WTC11 (cell line): ENCODE measurements around the gene ARHGAP19.

Experiments used
- CBFB ChIP-seq: sonication (generic); formaldehyde crosslinking; IDR thresholded peaks from 2 replicates; pipeline ENCODE4 v1.8.1; 2022; ENCODE audit warnings: mild to moderate bottlenecking, low read depth, missing genetic modification reagents
- ERG ChIP-seq: fragments of 250-450 bp; sonication (Bioruptor Pico); IDR thresholded peaks from 2 replicates; pipeline ENCODE4 v1.8.0; 2021; ENCODE audit warnings: mild to moderate bottlenecking
- ESRRA ChIP-seq: sonication (generic); formaldehyde crosslinking; IDR thresholded peaks from 2 replicates; pipeline ENCODE4 v1.8.1; 2022; ENCODE audit warnings: mild to moderate bottlenecking, missing genetic modification reagents, borderline replicate concordance
- ETV6 ChIP-seq: sonication (generic); formaldehyde crosslinking; IDR thresholded peaks from 2 replicates; pipeline ENCODE4 v1.8.1; 2022; ENCODE audit warnings: mild to moderate bottlenecking, missing genetic modification reagents
- JUN ChIP-seq: sonication (generic); formaldehyde crosslinking; IDR thresholded peaks from 2 replicates; pipeline ENCODE4 v1.8.0; 2023; ENCODE audit warnings: mild to moderate bottlenecking, missing genetic modification reagents
- NFE2L1 ChIP-seq: sonication (generic); formaldehyde crosslinking; IDR thresholded peaks from 2 replicates; pipeline ENCODE4 v1.8.1; 2023; ENCODE audit warnings: missing genetic modification reagents
- NFYB ChIP-seq: sonication (generic); formaldehyde crosslinking; conservative IDR thresholded peaks from 2 replicates; pipeline ENCODE4 v1.8.0; 2022; ENCODE audit warnings: low read depth, missing genetic modification reagents
- TCF7 ChIP-seq: sonication (generic); formaldehyde crosslinking; IDR thresholded peaks from 2 replicates; pipeline ENCODE4 v1.8.0; 2022; ENCODE audit warnings: mild to moderate bottlenecking, low read depth, missing genetic modification reagents, moderate library complexity
- TF ChIP-seq, protein P1 (sequence below): fragments of 200-600 bp; IDR thresholded peaks from 2 replicates; pipeline ENCODE4 v1.8.0; 2022; ENCODE audit warnings: antibody characterized with exemption
- TF ChIP-seq, protein P2 (sequence below): fragments of 250-450 bp; sonication (Bioruptor Pico); IDR thresholded peaks from 2 replicates; pipeline ENCODE4 v1.9.0; 2021; ENCODE audit warnings: mild to moderate bottlenecking, borderline replicate concordance
- TF ChIP-seq, protein P3 (sequence below): sonication (generic); formaldehyde crosslinking; IDR thresholded peaks from 2 replicates; pipeline ENCODE4 v1.8.1; 2023; ENCODE audit warnings: mild to moderate bottlenecking, missing genetic modification reagents, moderate library complexity
- TF ChIP-seq, protein P4 (sequence below): sonication (generic); formaldehyde crosslinking; conservative IDR thresholded peaks from 2 replicates; pipeline ENCODE4 v1.8.1; 2022; ENCODE audit warnings: mild to moderate bottlenecking, missing genetic modification reagents

GRCh38 chr10:97320480-97321031, 28.1 kb upstream of the ARHGAP19 start:
- TF ChIP-seq, protein P1, sequence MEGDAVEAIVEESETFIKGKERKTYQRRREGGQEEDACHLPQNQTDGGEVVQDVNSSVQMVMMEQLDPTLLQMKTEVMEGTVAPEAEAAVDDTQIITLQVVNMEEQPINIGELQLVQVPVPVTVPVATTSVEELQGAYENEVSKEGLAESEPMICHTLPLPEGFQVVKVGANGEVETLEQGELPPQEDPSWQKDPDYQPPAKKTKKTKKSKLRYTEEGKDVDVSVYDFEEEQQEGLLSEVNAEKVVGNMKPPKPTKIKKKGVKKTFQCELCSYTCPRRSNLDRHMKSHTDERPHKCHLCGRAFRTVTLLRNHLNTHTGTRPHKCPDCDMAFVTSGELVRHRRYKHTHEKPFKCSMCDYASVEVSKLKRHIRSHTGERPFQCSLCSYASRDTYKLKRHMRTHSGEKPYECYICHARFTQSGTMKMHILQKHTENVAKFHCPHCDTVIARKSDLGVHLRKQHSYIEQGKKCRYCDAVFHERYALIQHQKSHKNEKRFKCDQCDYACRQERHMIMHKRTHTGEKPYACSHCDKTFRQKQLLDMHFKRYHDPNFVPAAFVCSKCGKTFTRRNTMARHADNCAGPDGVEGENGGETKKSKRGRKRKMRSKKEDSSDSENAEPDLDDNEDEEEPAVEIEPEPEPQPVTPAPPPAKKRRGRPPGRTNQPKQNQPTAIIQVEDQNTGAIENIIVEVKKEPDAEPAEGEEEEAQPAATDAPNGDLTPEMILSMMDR: no peak
- TF ChIP-seq, protein P2, sequence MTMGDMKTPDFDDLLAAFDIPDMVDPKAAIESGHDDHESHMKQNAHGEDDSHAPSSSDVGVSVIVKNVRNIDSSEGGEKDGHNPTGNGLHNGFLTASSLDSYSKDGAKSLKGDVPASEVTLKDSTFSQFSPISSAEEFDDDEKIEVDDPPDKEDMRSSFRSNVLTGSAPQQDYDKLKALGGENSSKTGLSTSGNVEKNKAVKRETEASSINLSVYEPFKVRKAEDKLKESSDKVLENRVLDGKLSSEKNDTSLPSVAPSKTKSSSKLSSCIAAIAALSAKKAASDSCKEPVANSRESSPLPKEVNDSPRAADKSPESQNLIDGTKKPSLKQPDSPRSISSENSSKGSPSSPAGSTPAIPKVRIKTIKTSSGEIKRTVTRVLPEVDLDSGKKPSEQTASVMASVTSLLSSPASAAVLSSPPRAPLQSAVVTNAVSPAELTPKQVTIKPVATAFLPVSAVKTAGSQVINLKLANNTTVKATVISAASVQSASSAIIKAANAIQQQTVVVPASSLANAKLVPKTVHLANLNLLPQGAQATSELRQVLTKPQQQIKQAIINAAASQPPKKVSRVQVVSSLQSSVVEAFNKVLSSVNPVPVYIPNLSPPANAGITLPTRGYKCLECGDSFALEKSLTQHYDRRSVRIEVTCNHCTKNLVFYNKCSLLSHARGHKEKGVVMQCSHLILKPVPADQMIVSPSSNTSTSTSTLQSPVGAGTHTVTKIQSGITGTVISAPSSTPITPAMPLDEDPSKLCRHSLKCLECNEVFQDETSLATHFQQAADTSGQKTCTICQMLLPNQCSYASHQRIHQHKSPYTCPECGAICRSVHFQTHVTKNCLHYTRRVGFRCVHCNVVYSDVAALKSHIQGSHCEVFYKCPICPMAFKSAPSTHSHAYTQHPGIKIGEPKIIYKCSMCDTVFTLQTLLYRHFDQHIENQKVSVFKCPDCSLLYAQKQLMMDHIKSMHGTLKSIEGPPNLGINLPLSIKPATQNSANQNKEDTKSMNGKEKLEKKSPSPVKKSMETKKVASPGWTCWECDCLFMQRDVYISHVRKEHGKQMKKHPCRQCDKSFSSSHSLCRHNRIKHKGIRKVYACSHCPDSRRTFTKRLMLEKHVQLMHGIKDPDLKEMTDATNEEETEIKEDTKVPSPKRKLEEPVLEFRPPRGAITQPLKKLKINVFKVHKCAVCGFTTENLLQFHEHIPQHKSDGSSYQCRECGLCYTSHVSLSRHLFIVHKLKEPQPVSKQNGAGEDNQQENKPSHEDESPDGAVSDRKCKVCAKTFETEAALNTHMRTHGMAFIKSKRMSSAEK (CRISPR knock-in tag): no peak
- TF ChIP-seq ERG (CRISPR knock-in tag): no peak
- TF ChIP-seq, protein P3, sequence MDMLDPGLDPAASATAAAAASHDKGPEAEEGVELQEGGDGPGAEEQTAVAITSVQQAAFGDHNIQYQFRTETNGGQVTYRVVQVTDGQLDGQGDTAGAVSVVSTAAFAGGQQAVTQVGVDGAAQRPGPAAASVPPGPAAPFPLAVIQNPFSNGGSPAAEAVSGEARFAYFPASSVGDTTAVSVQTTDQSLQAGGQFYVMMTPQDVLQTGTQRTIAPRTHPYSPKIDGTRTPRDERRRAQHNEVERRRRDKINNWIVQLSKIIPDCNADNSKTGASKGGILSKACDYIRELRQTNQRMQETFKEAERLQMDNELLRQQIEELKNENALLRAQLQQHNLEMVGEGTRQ (CRISPR knock-in tag): no peak
- TF ChIP-seq, protein P4, sequence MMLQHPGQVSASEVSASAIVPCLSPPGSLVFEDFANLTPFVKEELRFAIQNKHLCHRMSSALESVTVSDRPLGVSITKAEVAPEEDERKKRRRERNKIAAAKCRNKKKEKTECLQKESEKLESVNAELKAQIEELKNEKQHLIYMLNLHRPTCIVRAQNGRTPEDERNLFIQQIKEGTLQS: no peak
- TF ChIP-seq ESRRA (CRISPR knock-in tag): no peak
- no peak for TF ChIP-seq JUN (CRISPR knock-in tag)
- TF ChIP-seq TCF7: no peak
- no peak for TF ChIP-seq CBFB
- TF ChIP-seq ETV6 (CRISPR knock-in tag): no peak
- TF ChIP-seq NFE2L1 (CRISPR knock-in tag): no peak
- no peak for TF ChIP-seq NFYB (CRISPR knock-in tag)
